ENCODE results near the gene PAM.

GRCh38 chr5:102790748-102791147 is 35.6 kb downstream of the PAM start:
- no peak for TF ChIP-seq CTCF (IDR thresholded peaks at IDR 0.05; ENCODE audit: low read length)
- no peak for TF ChIP-seq EZH2 (optimal IDR thresholded peaks at IDR 0.05; ENCODE audit: low read depth, low read length)
- no peak for TF ChIP-seq EZH2phosphoT487 (IDR thresholded peaks at IDR 0.05; ENCODE audit: low read length)

Data from MM.1S (cell line).